A549 (cell line): Measurements from ENCODE around the gene BTN2A1.

Experiments used
- BHLHE40 ChIP-seq: IDR thresholded peaks from 2 replicates; pipeline ENCODE4 v1.6.1; 2012; ENCODE audit warnings: low read depth, low read length, inconsistent platforms
- CHD2 ChIP-seq: fragments of 150-350 bp; IDR thresholded peaks from 2 replicates; pipeline ENCODE4 v1.6.1; 2014; ENCODE audit warnings: low read length; ENCODE audit not compliant: partially characterized antibody
- CHD4 ChIP-seq: fragments of 200-600 bp; sonication (generic); IDR thresholded peaks from 2 replicates; pipeline ENCODE4 v1.6.1; 2016; ENCODE audit warnings: antibody characterized with exemption, mild to moderate bottlenecking, borderline replicate concordance
- ESRRA ChIP-seq: fragments of 150-350 bp; IDR thresholded peaks from 2 replicates; pipeline ENCODE4 v1.6.1; 2014; ENCODE audit warnings: mild to moderate bottlenecking, low read length, borderline replicate concordance
- KDM5A ChIP-seq: fragments of 200-600 bp; sonication (generic); IDR thresholded peaks from 2 replicates; pipeline ENCODE4 v1.6.1; 2016; ENCODE audit warnings: antibody characterized with exemption, mild to moderate bottlenecking
- MYC ChIP-seq: IDR thresholded peaks from 2 replicates; pipeline ENCODE4 v1.6.1; 2012; ENCODE audit warnings: mild to moderate bottlenecking, inconsistent platforms, low read length, improper control_type of control experiment, borderline replicate concordance
- POLR2A ChIP-seq: IDR thresholded peaks from 2 replicates; pipeline ENCODE4 v1.6.1; 2012; ENCODE audit warnings: mild to moderate bottlenecking, low read length
- RNF2 ChIP-seq: fragments of 200-600 bp; sonication (generic); IDR thresholded peaks from 2 replicates; pipeline ENCODE4 v1.6.1; 2016; ENCODE audit warnings: low read depth, mild to moderate bottlenecking, antibody characterized with exemption, moderate library complexity, borderline replicate concordance
- SMC3 ChIP-seq: fragments of >200 bp; sonication (Bioruptor Twin); formaldehyde crosslinking; IDR thresholded peaks from 3 replicates; pipeline ENCODE4 v1.6.1; 2018; ENCODE audit warnings: inconsistent platforms
- TF ChIP-seq, protein P1 (sequence below): fragments of >200 bp; sonication (Bioruptor Twin); formaldehyde crosslinking; IDR thresholded peaks from 3 replicates; pipeline ENCODE4 v1.5.1; 2016
- TF ChIP-seq, protein P2 (sequence below): IDR thresholded peaks from 2 replicates; pipeline ENCODE4 v1.6.1; 2012

DNA sequence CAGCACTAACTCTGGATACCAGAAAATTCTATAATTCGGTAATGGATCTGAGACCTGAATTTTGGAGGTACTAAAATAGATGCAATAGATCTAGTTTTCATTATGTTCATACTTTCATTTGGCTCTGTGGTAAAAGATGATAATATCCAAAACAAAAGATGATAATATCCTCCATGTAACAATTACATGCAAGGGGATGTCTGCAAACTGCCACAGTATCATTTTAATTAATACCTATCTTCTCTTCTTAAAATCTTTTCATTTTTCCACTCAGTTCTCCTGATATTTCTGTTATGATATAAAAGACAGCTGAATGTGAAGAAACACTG is 15.6 kb downstream of the BTN2A1 start:
- TF ChIP-seq POLR2A (no peak), CHD2 (no peak), CHD4 (no peak), MYC (no peak), KDM5A (no peak), BHLHE40 (no peak), SMC3 (no peak), RNF2 (no peak), ESRRA (no peak)
- TF ChIP-seq, protein P1, sequence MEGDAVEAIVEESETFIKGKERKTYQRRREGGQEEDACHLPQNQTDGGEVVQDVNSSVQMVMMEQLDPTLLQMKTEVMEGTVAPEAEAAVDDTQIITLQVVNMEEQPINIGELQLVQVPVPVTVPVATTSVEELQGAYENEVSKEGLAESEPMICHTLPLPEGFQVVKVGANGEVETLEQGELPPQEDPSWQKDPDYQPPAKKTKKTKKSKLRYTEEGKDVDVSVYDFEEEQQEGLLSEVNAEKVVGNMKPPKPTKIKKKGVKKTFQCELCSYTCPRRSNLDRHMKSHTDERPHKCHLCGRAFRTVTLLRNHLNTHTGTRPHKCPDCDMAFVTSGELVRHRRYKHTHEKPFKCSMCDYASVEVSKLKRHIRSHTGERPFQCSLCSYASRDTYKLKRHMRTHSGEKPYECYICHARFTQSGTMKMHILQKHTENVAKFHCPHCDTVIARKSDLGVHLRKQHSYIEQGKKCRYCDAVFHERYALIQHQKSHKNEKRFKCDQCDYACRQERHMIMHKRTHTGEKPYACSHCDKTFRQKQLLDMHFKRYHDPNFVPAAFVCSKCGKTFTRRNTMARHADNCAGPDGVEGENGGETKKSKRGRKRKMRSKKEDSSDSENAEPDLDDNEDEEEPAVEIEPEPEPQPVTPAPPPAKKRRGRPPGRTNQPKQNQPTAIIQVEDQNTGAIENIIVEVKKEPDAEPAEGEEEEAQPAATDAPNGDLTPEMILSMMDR = no peak
- TF ChIP-seq, protein P2, sequence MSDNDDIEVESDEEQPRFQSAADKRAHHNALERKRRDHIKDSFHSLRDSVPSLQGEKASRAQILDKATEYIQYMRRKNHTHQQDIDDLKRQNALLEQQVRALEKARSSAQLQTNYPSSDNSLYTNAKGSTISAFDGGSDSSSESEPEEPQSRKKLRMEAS = no peak
